Inferior parietal cortex (tissue), 1 donor: ENCODE measurements around the gene CDA.

ENCODE experiments used
- DNase-seq: peaks from one replicate; pipeline ENCODE4 v3.0.0-alpha.2; 2016; ENCODE audit errors: extremely low spot score

The CDA gene

GRCh38 chr1:20588634-20589225 lies at the start of gene CDA:
CDA (plus strand) TSS chr1:20589097; CDS start chr1:20589130, 33 bp downstream.
- no peak for DNase-seq

- DNase-seq = no peak
Observed at GRCh38 chr1:20540281-20540680, 48.6 kb upstream of the CDA start.

GRCh38 chr1:20546637-20547036 lies 42.3 kb upstream of the CDA start:
- DNase-seq = no peak

GRCh38 chr1:20551161-20551560 lies 37.7 kb upstream of the CDA start:
- no peak for DNase-seq

- DNase-seq = no peak
Observed at GRCh38 chr1:20551945-20552727, 36.8 kb upstream of the CDA start, which contains the start of gene FAM43B. FAM43B (plus strand) TSS chr1:20552573; CDS start chr1:20552974, 401 bp downstream.

GRCh38 chr1:20552728-20553445 lies 36.0 kb upstream of the CDA start:
- no peak for DNase-seq

- DNase-seq = peak; percentile 41
Observed at GRCh38 chr1:20555025-20555757, 33.7 kb upstream of the CDA start.

- no peak for DNase-seq
Observed at GRCh38 chr1:20555758-20556120, 33.2 kb upstream of the CDA start.

- DNase-seq = no peak
Observed at GRCh38 chr1:20558191-20558590, 30.7 kb upstream of the CDA start.

- DNase-seq = no peak
Observed at GRCh38 chr1:20560966-20561365, 27.9 kb upstream of the CDA start.

- no peak for DNase-seq
Observed at GRCh38 chr1:20565234-20565633, 23.7 kb upstream of the CDA start.

- DNase-seq = no peak
Observed at GRCh38 chr1:20569523-20570098, 19.3 kb upstream of the CDA start.

GRCh38 chr1:20571427-20571826 lies 17.5 kb upstream of the CDA start:
- no peak for DNase-seq

- no peak for DNase-seq
Observed at GRCh38 chr1:20573987-20574386, 14.9 kb upstream of the CDA start.

- peak; percentile 43 for DNase-seq
Observed at GRCh38 chr1:20574686-20575540, 14.0 kb upstream of the CDA start.

GRCh38 chr1:20575541-20576336 lies 13.2 kb upstream of the CDA start:
- DNase-seq = no peak

GRCh38 chr1:20578062-20578461 lies 10.8 kb upstream of the CDA start:
- DNase-seq = no peak

- no peak for DNase-seq
Observed at GRCh38 chr1:20578721-20579395, 10.0 kb upstream of the CDA start.

- DNase-seq = no peak
Observed at GRCh38 chr1:20584890-20585289, 4.0 kb upstream of the CDA start.
